ENCODE measurements around the gene SLC16A12. TPM values are rescaled to one million over a fixed set of nuclear protein-coding genes. Genes with fewer than 3 reads are reported as not detected.
A peak's percentile ranks its signal among the peaks of the same experiment; 100 is the strongest.

SLC16A12 gene
- total and polyA plus RNA-seq, 2 of the 4 experiments (the other 2 are of a cell fraction): 1.4 to 1.6 TPM

- in situ Hi-C loops (cut with MboI; ENCODE audit: low sequenced_read_pairs): no loop called here
- WGBS, 2 experiments (ENCODE audit: extremely low coverage in 2 of 2, insufficient read length in 1 of 2): no CpG with 5 or more reads among the region's 3 CpGs
- DNase-seq: no peak
- H3K4me3 ChIP-seq (ENCODE audit: insufficient read depth, low read depth, low read length): no peak overlapping the region
- H3K79me1 ChIP-seq (ENCODE audit: low read depth in 1 of 2, low read length in 2 of 2): no peaks in the 10 kb centered on the region
- no peak overlapping the region for H2AK9ac ChIP-seq (replicated peaks; ENCODE audit: low read depth, low read length, poor library complexity)
- H4K8ac ChIP-seq (ENCODE audit: low read depth in 2 of 2, low read length in 2 of 2): no peak overlapping the region
- H3K4ac ChIP-seq (ENCODE audit: low read depth, low read length): peak overlapping the region; percentile 21; the same call in 1 of the 2 replicates
- no peak overlapping the region for H3K27ac ChIP-seq (ENCODE audit: insufficient read depth, low read length)
- intact Hi-C loops (cut with micrococcal nuclease): no loop called here
- H2BK20ac ChIP-seq (ENCODE audit: low read depth, low read length): peak overlapping the region; percentile 24
- H3K4me2 ChIP-seq (ENCODE audit: low read depth, low read length): no peak overlapping the region
- H3K9ac ChIP-seq (ENCODE audit: low read depth, low read length): no peak overlapping the region
- H3K9me1 ChIP-seq (ENCODE audit: insufficient read depth, low read length): no peaks in the 10 kb centered on the region
- peaks cover 3% of the 10 kb centered on the region; the same call in 1 of the 2 replicates for H3K4me1 ChIP-seq (ENCODE audit: control insufficient read depth, insufficient read depth, low read length)
- 0 out of 2 replicates have a peak overlapping the region, but pooled peaks have one; percentile 10 for H3K14ac ChIP-seq (replicated peaks; ENCODE audit: low read depth, low read length)
- no peak overlapping the region for H2AFZ ChIP-seq (replicated peaks; ENCODE audit: low read length, poor library complexity)
- H3K56ac ChIP-seq (ENCODE audit: extremely low read depth, insufficient read depth, low read length): no peak overlapping the region
- ChIA-PET POLR2A (ENCODE audit: unreplicated experiment) (no interaction called here), CTCF (no interaction called here)
- no peak overlapping the region for H2BK15ac ChIP-seq (ENCODE audit: low read depth, low read length)
- dilution Hi-C loops (cut with HindIII; ENCODE audit: low sequenced_read_pairs, unreplicated experiment): no loop called here
- ATAC-seq (ENCODE audit: low read depth): no peak
- H3K18ac ChIP-seq (ENCODE audit: low read depth, low read length): no peak overlapping the region
- peak overlapping the region; percentile 44; the same call in 1 of the 2 replicates for H2AK5ac ChIP-seq (ENCODE audit: low read depth, low read length)
- no peak overlapping the region; the same call in 1 of the 2 replicates for H4K5ac ChIP-seq (ENCODE audit: low read depth, low read length)
- H3K36me3 ChIP-seq (ENCODE audit: control insufficient read depth, insufficient read depth, low read length): no peaks in the 10 kb centered on the region
- BruUV-seq (replicated peaks): no TSS peak
- no peak overlapping the region for H2BK5ac ChIP-seq (ENCODE audit: low read depth, low read length, poor library complexity, severe bottlenecking)
- H3K23ac ChIP-seq (ENCODE audit: low read depth, low read length): no peak overlapping the region
- TF ChIP-seq MXI1 (IDR thresholded peaks at IDR 0.05; ENCODE audit: borderline replicate concordance, low read depth, low read length) (no peak), CEBPB (IDR thresholded peaks at IDR 0.05; ENCODE audit: low read depth, low read length) (no peak), RFX5 (IDR thresholded peaks at IDR 0.05; ENCODE audit: low read depth, low read length) (no peak), FOS (IDR thresholded peaks at IDR 0.05; ENCODE audit: low read depth, low read length) (no peak), SMC3 (IDR thresholded peaks at IDR 0.05; ENCODE audit: low read depth, low read length) (no peak), MAFK (IDR thresholded peaks at IDR 0.05; ENCODE audit: low read depth, low read length) (no peak), BHLHE40 (IDR thresholded peaks at IDR 0.05; ENCODE audit: low read depth, low read length) (no peak), CTCF (conservative IDR thresholded peaks at IDR 0.05; ENCODE audit: low read depth, low read length) (no peak), RAD21 (IDR thresholded peaks at IDR 0.05; ENCODE audit: low read length) (no peak), MAZ (IDR thresholded peaks at IDR 0.05; ENCODE audit: borderline replicate concordance, low read depth, low read length) (no peak), ELK1 (IDR thresholded peaks at IDR 0.05; ENCODE audit: borderline replicate concordance, low read depth, low read length) (no peak), NFE2L2 (IDR thresholded peaks at IDR 0.05; ENCODE audit: low read depth, low read length) (no peak), USF2 (IDR thresholded peaks at IDR 0.05; ENCODE audit: low read depth, low read length) (no peak), POLR2A (IDR thresholded peaks at IDR 0.05; ENCODE audit: low read depth, low read length) (no peak)
- H3K27me3 ChIP-seq (ENCODE audit: control insufficient read depth, insufficient read depth, low read length): peaks cover 17% of the 10 kb centered on the region
- H4K20me1 ChIP-seq (ENCODE audit: insufficient read depth, low read length): no peaks in the 10 kb centered on the region
- peak overlapping the region; percentile 42; the same call in 1 of the 2 replicates for H2BK120ac ChIP-seq (ENCODE audit: low read depth, low read length)
- H3K9me3 ChIP-seq (ENCODE audit: control insufficient read depth, insufficient read depth, low read length): no peaks in the 10 kb centered on the region
- 0 out of 2 replicates have a peak overlapping the region, but pooled peaks have one; percentile 28 for H4K91ac ChIP-seq (ENCODE audit: insufficient read depth, low read depth, low read length)
Measured at GRCh38 chr10:89531359-89531758, 4.0 kb downstream of the SLC16A12 start.

Measured in IMR-90 (cell line).